ENCODE data around the gene KCNT2. TPM values are rescaled to one million over a fixed set of nuclear protein-coding genes. Genes with fewer than 3 reads are reported as not detected.

The KCNT2 gene
- total RNA-seq, 1 donor from 2014 or later = 26.1 TPM

- peaks cover 23% of the 10 kb centered on the region for H3K36me3 Mint-ChIP-seq (ENCODE audit: insufficient read depth)
- DNase-seq (ENCODE audit: low spot score, unreplicated experiment) = no peak
- TF ChIP-seq CTCF (IDR thresholded peaks at IDR 0.05; ENCODE audit: unreplicated experiment) = no peak
- no peaks in the 10 kb centered on the region for H3K27me3 Mint-ChIP-seq
- peaks cover 33% of the 10 kb centered on the region for H3K9me3 Mint-ChIP-seq (ENCODE audit: low read depth)
- no peak overlapping the region for H3K27ac Mint-ChIP-seq
- peaks cover 19% of the 10 kb centered on the region for H3K4me1 Mint-ChIP-seq (ENCODE audit: low read depth)
- H3K4me3 Mint-ChIP-seq (ENCODE audit: low read depth) = no peak overlapping the region
Observed at GRCh38 chr1:196557797-196558196, 50.4 kb downstream of the KCNT2 start.

- peaks cover 16% of the 10 kb centered on the region for H3K9me3 Mint-ChIP-seq (ENCODE audit: low read depth)
- H3K27me3 Mint-ChIP-seq = no peaks in the 10 kb centered on the region
- no peak for TF ChIP-seq CTCF (IDR thresholded peaks at IDR 0.05; ENCODE audit: unreplicated experiment)
- peaks cover 10% of the 10 kb centered on the region for H3K4me1 Mint-ChIP-seq (ENCODE audit: low read depth)
- H3K27ac Mint-ChIP-seq = no peak overlapping the region
- no peak overlapping the region for H3K4me3 Mint-ChIP-seq (ENCODE audit: low read depth)
- H3K36me3 Mint-ChIP-seq (ENCODE audit: insufficient read depth) = peaks cover 13% of the 10 kb centered on the region
- no peak for DNase-seq (ENCODE audit: low spot score, unreplicated experiment)
Observed at GRCh38 chr1:196550731-196551130, 57.5 kb downstream of the KCNT2 start.

GRCh38 chr1:196546272-196547111, 61.7 kb downstream of the KCNT2 start:
- peaks cover 6% of the 10 kb centered on the region for H3K4me1 Mint-ChIP-seq (ENCODE audit: low read depth)
- H3K27me3 Mint-ChIP-seq = no peaks in the 10 kb centered on the region
- H3K27ac Mint-ChIP-seq = peak overlapping the region; percentile 56
- H3K9me3 Mint-ChIP-seq (ENCODE audit: low read depth) = peaks cover 4% of the 10 kb centered on the region
- peaks cover 2% of the 10 kb centered on the region for H3K36me3 Mint-ChIP-seq (ENCODE audit: insufficient read depth)
- DNase-seq (ENCODE audit: low spot score, unreplicated experiment) = no peak
- no peak for TF ChIP-seq CTCF (IDR thresholded peaks at IDR 0.05; ENCODE audit: unreplicated experiment)
- H3K4me3 Mint-ChIP-seq (ENCODE audit: low read depth) = no peak overlapping the region

- H3K27ac Mint-ChIP-seq = no peak overlapping the region
- H3K27me3 Mint-ChIP-seq = no peaks in the 10 kb centered on the region
- TF ChIP-seq CTCF (IDR thresholded peaks at IDR 0.05; ENCODE audit: unreplicated experiment) = no peak
- H3K9me3 Mint-ChIP-seq (ENCODE audit: low read depth) = peaks cover 4% of the 10 kb centered on the region
- H3K4me1 Mint-ChIP-seq (ENCODE audit: low read depth) = peaks cover 4% of the 10 kb centered on the region
- DNase-seq (ENCODE audit: low spot score, unreplicated experiment) = no peak
- H3K36me3 Mint-ChIP-seq (ENCODE audit: insufficient read depth) = peaks cover 3% of the 10 kb centered on the region
- no peak overlapping the region for H3K4me3 Mint-ChIP-seq (ENCODE audit: low read depth)
Observed at GRCh38 chr1:196545222-196545621, 63.0 kb downstream of the KCNT2 start.

- Mint-ChIP-seq H3K27ac (no peak overlapping the region), H3K27me3 (no peaks in the 10 kb centered on the region)
Observed at GRCh38 chr1:196544617-196545016, 63.6 kb downstream of the KCNT2 start.

More at GRCh38 chr1:196544617-196545016, 63.6 kb downstream of the KCNT2 start:
- no peak for TF ChIP-seq CTCF (IDR thresholded peaks at IDR 0.05; ENCODE audit: unreplicated experiment)
- H3K9me3 Mint-ChIP-seq (ENCODE audit: low read depth) = peaks cover 7% of the 10 kb centered on the region
- DNase-seq (ENCODE audit: low spot score, unreplicated experiment) = no peak
- H3K36me3 Mint-ChIP-seq (ENCODE audit: insufficient read depth) = peaks cover 6% of the 10 kb centered on the region
- peaks cover 4% of the 10 kb centered on the region for H3K4me1 Mint-ChIP-seq (ENCODE audit: low read depth)
- H3K4me3 Mint-ChIP-seq (ENCODE audit: low read depth) = no peak overlapping the region
